Right lobe of liver (tissue), 4 donors: ENCODE measurements around the gene TRHDE.

Source experiments
- CTCF ChIP-seq, 4 donors: fragments of 200-600 bp in 3 of 4; fragments of 450-650 bp in 1 of 4; IDR thresholded peaks; one replicate each; pipeline versions ENCODE4 v1.5.1 to v1.8.0; 2016 to 2022; ENCODE audit warnings: antibody characterized with exemption in 4 of 4, mild to moderate bottlenecking in 2 of 4
- POLR2A ChIP-seq: fragments of 450-650 bp; IDR thresholded peaks from one replicate; pipeline ENCODE4 v1.6.1; 2017; ENCODE audit warnings: antibody characterized with exemption, mild to moderate bottlenecking
- donor health status: DM: no; HTN: no; CAD: no.
- donor health status: DM: no; HTN: no; CAD: no.
- donor health status: DM: no; HTN: yes; CAD: no.

DNA sequence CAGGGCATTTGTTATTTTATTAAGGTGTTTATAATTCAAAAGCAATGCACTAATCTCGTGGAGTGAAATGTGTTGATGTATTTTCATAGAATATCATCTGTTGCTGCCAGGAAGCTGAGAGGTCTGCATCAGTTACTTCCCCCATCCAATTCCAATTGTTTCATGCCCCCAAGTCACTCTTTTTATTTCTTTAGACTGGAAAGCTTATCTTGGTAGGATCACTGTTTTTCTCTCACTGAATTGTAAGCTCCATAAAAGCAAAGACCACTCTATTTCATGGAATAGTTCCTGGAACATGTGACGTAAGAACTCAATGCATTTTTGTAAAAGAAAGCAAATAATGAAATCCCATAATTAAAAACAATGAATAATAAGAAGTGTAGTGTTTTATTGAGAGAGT, 420.2 kb downstream of the TRHDE start:
- TF ChIP-seq POLR2A, result no peak
- no peak for TF ChIP-seq CTCF (IDR thresholded peaks at IDR 0.05)
